ENCODE results near the gene SCT.
"Not testable (repeated sequence)": the region's sequence is repeated elsewhere in the genome, so short reads cannot be mapped to it uniquely, and the experiment has no call there.

Gene SCT

GRCh38 chr11:626475-627307 is at the start of gene SCT:
Gene SCT (minus strand): TSS chr11:627181. CDS start chr11:627143, 38 bp downstream.
- DNase-seq = no peak

DNA sequence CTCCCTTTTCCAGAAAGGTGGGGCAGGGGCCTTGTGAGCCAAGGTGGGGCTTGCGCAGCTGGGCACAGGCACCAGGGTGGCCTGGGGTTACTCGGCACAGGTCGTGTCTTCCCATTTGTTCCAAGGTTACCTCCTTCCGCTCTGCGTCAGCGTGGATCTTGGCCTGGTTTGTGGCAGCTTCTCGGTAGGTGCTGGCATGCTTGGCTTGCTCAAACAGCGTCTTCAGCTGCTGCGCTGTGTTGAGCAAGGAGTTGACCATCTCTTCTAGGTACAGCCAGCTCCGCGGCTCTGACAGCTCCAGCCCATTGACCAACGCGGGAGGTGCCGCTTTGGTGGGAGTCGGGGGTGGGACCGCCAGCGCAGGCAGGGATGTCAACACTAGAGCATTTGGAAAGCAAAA is 47.4 kb upstream of the SCT start:
- no peak for DNase-seq

DNA sequence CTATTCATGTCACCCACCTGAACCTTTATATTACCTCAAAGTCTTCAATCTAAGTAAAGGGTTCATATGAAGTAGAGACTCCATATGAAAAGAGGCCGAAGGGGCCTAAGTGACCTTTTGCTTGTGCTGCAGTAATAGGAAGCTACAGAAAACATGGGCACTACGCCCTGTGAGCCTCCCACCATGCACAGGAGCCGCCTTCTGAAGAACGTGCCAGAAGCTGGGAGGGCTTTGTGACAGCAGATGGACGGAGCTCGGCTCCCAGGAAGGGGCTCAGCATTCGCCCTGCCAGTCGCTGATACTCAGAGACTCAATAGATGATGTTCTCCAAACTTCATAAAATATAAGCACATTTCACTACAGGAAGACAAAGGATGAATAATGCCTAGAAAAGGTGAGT is 46.9 kb upstream of the SCT start:
- DNase-seq = no peak

DNA sequence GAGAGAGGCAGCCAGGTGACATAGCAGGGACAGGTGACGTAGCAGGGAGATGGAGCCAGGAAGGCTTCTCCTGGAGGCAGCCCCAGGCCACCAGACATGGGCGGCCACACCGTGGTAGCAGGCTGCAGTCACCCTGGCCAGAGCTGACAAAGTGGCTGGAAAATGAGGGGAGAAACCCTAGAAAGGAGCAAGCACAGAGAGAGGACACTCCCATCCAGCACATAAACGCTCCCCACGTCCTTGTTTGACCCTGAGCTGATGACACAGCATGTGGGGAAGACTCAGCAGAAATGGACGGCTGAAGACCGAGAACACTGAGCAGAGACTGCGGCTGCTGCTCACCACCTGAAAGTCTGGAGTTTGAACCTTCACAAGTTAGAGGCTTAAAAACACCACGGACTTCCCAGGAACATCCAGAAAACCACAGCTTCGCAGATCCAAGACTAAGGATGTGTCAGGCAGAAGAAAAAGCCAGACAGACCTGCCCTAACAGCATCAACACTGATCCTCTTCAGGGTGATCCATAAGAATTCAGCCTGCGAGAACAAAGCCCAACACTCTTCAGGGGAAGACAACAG is 38.8 kb upstream of the SCT start:
- no peak for DNase-seq

- DNase-seq = no peak
Observed at GRCh38 chr11:665062-665703, 38.2 kb upstream of the SCT start.

- no peak for DNase-seq
Observed at GRCh38 chr11:662689-663274, 35.8 kb upstream of the SCT start.

GRCh38 chr11:660681-661444 is 33.9 kb upstream of the SCT start:
- DNase-seq = no peak

GRCh38 chr11:660281-660680 is 33.3 kb upstream of the SCT start:
- no peak for DNase-seq

DNA sequence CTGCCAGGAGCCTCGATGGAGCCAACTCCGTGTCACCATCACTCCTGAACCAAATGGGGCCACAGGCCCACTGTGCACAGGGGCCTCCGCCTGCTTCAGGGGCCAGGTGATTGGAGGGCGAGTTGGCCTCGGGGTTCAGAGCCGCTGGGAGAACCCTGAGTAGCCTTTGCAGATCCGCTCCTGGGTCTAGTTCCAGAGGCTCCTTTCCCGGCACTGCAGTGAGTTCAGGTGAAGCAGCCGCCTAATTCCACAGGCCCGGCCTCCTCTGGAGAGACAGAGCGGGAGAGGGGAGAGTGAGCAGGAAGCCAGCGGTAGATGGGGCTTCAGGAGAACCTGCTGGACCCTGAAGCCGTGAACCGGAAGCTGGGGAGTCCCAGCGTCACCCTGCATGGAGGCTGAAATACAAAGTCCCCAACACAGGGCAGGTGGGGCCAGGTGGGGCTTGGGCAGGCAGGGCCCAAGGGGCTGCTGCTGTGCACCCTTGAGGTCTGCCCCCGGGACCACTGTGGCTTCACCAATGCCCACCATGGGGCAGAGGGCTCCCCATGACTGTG is 32.6 kb upstream of the SCT start:
- no peak for DNase-seq

DNA sequence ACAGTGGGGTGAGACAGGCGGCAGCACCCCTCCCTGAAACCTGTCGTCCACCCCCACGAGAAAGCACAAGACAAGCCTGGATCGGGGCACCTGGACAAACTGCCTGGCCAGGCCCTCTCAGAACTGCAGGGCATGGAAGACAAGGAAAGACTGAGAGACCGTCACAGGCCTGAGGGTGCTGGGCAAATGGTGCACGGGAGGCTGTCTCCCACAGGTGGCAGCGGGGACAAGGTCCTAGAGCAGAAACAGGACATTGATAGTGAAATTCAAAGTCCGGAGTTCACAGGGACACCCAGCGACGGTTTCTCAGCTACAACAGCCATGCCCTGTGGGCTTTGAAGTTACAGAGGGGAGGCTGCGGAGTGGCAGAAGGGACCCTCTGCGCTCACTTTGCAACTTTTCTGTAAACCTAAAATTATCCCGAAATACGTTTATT is 30.7 kb upstream of the SCT start:
- no peak for DNase-seq

DNA sequence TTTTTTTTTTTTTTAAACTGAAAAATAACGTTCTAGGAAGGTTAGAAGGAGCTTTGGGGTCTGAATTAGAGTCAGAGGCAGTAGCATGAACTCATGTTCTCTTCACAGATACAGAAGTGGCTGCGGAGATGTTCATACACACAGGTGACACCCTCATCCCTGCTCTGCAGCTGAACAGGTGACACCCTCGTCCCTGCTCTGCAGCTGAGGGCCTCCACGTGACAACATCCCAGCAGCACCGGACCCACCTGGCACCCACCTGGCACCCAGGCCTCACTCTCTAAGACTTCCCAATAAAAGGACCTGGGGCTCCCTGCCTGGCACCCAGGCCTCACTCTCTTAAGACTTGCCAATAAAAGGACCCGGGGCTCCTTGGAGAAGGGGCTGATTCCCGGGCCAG is 29.9 kb upstream of the SCT start:
- no peak for DNase-seq

GRCh38 chr11:656426-656825 is 29.4 kb upstream of the SCT start:
- no peak for DNase-seq

GRCh38 chr11:655036-655726 is 28.2 kb upstream of the SCT start:
- DNase-seq = no peak

- not testable (repeated sequence) for DNase-seq
Observed at GRCh38 chr11:654444-654843, 27.5 kb upstream of the SCT start.

DNA sequence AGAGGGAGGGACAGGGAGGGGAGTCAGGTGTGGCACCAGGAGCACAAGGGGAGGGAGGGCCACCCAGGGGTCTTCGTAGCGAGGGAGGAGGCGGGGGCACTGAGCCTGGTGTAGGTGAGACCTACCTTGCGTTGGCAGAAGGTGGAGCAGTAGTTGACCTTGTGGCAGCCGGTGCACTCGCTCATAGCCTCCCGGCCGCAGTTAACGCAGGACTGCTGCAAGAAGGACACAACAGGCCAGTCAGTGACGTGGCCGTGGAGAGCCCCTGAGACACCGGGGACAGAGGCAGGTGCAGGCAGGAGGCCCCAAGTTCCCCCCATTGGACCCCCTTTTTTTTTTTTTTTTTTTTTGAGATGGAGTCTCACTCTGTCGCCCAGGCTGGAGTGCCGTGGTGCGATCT is 26.9 kb upstream of the SCT start:
- no peak for DNase-seq

GRCh38 chr11:653136-653535 is 26.2 kb upstream of the SCT start:
- DNase-seq = not testable (repeated sequence)

GRCh38 chr11:650482-650881 is 23.5 kb upstream of the SCT start:
- no peak for DNase-seq

GRCh38 chr11:647672-648158 is 20.7 kb upstream of the SCT start:
- DNase-seq = not testable (repeated sequence)

GRCh38 chr11:646214-646613 is 19.2 kb upstream of the SCT start:
- DNase-seq = no peak

DNA sequence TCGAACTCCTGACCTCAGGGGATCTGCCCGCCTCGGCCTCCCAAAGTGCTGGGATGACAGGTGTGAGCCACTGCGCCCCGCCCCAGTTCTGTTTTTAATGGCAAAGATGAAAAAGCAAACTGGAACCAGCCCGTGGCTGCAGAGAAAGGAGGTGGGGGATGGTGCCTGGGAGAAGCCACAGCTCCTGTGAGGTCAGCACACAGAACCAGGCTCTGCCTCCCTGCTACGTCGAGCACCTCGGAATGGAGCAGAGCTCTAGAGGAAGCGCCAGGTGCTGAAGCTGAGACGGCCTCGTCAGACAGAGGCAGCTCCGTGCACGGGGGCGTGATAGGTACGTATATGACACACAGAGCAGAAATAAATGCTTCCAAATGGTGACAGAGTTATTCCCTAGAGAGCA is 18.6 kb upstream of the SCT start:
- DNase-seq = no peak

DNA sequence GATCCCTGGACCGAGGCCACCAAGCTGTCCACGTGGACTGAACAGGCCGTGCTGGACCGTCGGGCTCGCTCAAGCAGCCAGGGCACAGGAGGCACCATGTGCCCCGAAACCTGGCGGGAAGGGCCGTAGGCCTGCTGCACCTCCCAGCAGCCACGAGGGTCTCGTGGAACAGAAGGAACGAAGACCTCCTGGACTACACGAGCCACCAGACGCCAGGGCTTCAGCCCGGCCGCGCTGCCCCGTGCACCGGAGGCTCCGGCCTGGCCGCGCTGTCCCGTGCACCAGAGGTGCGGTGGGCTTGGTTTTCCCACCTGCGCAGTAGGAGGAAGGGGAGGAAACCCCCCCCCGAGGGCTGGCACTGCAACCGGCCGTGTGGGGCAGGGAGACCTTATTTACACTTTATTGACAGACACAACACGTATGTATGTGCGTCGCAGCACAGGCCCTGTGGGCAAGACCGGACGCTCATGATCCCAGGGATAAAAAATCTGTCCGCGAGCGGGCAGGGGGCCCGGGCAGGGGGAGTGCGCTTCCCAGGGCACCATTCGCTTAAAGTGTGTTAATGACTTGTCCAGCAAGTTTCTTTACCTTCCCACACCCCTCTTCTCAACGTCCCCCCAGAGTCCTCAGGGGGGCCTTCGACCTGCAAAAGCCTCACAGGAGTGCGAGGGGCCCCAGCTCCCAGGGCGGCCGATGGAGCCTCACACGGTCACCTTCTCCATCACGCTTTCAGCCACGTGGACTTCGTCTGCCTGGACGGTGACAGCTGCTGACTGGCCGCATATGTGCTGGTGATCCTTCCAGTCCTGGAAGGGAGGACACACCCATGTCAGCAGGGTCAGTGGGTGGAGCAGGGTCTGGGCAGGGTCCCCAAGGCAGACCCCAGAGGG is 17.1 kb upstream of the SCT start:
- DNase-seq = no peak
